ENCODE measurements around the gene BFSP2.
A peak's percentile ranks its signal among the peaks of the same experiment; 100 is the strongest.
"Not testable (repeated sequence)": the region's sequence is repeated elsewhere in the genome, so short reads cannot be mapped to it uniquely, and the experiment has no call there.

Gene BFSP2

DNA sequence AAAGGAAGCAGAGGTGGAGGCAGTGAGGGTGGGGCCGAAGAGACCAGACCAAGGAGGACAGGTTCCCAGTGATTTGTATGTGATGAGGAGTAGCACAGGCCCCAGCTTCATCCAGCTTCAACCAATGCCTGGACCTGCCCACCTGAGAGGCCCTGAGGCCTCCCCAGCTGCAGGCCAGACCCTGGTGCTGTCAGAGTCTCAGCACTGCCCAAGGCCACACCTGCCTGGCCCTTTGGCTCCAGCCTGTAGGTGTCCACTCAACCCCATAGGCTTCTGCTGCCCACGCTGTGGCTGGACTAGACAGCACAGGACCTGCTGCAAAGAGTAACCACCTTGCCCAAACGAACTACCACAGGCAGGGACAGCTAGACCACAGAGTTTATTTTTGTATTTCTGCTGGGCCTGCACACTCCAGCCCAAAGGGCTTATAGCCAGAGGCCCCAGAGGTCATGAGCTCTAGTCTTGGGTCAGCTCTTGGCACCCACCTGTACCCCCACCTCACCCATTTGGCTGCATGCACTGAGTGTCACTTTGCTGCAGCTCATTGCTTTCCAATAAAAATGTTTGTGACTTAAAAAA, 91.7 kb downstream of the BFSP2 start:
- DNase-seq (ENCODE audit: low read depth, low spot score), result no peak
- H3K4me3 ChIP-seq (ENCODE audit: low read depth, low read length), result no peak overlapping the region
- POLR2A ChIA-PET, result no interaction called here
- CTCF ChIA-PET, result interaction anchor here (1.8 kb wide), 1 partner anchor 9 kb away, joined by 5 read pairs; no protein-coding TSS in a partner anchor
- TF ChIP-seq, protein P1, sequence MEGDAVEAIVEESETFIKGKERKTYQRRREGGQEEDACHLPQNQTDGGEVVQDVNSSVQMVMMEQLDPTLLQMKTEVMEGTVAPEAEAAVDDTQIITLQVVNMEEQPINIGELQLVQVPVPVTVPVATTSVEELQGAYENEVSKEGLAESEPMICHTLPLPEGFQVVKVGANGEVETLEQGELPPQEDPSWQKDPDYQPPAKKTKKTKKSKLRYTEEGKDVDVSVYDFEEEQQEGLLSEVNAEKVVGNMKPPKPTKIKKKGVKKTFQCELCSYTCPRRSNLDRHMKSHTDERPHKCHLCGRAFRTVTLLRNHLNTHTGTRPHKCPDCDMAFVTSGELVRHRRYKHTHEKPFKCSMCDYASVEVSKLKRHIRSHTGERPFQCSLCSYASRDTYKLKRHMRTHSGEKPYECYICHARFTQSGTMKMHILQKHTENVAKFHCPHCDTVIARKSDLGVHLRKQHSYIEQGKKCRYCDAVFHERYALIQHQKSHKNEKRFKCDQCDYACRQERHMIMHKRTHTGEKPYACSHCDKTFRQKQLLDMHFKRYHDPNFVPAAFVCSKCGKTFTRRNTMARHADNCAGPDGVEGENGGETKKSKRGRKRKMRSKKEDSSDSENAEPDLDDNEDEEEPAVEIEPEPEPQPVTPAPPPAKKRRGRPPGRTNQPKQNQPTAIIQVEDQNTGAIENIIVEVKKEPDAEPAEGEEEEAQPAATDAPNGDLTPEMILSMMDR (IDR thresholded peaks at IDR 0.05; ENCODE audit: insufficient read depth, low read length, missing control alignments), result no peak

DNA sequence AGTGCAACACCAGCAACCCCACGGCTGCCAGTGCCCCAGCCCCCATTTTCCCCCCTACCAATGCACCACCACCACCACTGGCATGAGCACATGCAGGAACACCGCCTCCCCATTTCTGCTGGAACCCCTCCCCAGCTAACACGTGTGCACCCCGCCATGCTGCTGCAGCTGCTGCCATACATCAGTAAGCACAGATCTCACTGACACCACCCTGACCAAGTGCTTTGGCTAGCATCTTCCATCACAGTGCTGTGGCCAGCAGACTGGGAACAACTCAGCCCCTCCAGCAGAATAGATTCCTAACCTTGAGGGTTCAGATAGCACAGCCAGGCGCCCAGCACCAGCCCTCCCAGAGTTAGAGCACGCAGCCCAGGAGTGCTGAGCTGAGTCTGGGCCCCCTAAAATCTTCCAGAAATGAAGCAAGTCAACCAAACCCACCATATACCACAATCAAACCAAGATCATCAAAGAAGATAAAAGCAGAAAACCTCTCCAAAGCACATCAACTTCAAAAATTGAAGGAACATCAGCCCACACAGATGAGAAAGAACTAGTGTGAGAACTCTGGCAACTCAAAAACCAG, 92.4 kb downstream of the BFSP2 start:
- ChIA-PET CTCF (interaction anchor here (1.8 kb wide), 1 partner anchor 9 kb away, joined by 5 read pairs; no protein-coding TSS in a partner anchor), POLR2A (no interaction called here)
- DNase-seq (ENCODE audit: low read depth, low spot score), result no peak

DNA sequence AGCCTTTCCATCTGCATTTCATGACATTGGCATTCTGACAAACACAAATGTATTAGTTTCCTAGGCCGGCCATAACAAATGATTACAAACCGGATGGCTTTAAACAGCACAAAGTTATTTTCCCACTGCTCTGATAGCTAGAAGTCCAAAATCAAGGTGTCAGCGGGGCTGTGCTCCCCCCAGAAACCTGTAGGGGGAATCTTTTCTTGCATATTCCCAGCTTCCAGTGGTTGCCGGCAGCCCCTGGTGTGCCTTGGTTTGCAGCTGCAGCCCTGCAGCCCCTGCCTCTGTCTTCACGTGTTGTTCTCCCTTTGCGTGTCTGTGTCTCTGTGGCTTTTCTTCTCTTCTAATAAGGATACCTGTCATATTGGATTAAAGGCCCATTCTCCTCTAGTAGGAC, 94.6 kb downstream of the BFSP2 start:
- no peak overlapping the region for H3K4me3 ChIP-seq (ENCODE audit: low read depth, low read length)
- DNase-seq (ENCODE audit: low read depth, low spot score), result no peak
- CTCF ChIA-PET, result interaction anchor here (0.9 to 1.2 kb wide), 4 partner anchors 9 to 84 kb away, joined by 3 to 4 read pairs (median 3); partner anchors contain the start of gene CDV3
- POLR2A ChIA-PET, result no interaction called here
- TF ChIP-seq, protein P1 (IDR thresholded peaks at IDR 0.05; ENCODE audit: insufficient read depth, low read length, missing control alignments), result peak; percentile 39

More for the DNA sequence above, 92.4 kb downstream of the BFSP2 start:
- TF ChIP-seq, protein P1 (IDR thresholded peaks at IDR 0.05; ENCODE audit: insufficient read depth, low read length, missing control alignments), result no peak
- no peak overlapping the region for H3K4me3 ChIP-seq (ENCODE audit: low read depth, low read length)

DNA sequence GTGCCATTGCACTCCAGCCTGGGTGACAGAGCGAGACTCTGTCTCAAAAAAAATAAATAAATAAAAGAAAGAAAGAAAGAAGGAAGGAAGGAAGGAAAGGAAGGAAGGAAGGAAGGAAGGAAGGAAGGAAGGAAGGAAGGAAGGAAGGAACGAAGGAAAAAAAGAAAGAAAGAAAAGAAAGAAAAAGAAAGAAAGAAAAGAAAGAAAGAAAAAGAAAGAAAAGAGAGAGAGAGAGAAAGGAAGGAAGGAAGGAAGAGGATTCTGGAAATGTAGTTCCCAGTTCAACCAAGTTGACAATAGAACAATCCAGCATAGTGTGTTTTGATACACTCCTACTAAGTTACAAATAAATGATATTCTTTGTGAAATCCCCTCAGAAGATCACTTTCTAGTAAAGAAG, 102.7 kb downstream of the BFSP2 start:
- CTCF ChIA-PET; POLR2A ChIA-PET; H3K4me3 ChIP-seq (ENCODE audit: low read depth, low read length); DNase-seq (ENCODE audit: low read depth, low spot score): not testable (repeated sequence)

DNA sequence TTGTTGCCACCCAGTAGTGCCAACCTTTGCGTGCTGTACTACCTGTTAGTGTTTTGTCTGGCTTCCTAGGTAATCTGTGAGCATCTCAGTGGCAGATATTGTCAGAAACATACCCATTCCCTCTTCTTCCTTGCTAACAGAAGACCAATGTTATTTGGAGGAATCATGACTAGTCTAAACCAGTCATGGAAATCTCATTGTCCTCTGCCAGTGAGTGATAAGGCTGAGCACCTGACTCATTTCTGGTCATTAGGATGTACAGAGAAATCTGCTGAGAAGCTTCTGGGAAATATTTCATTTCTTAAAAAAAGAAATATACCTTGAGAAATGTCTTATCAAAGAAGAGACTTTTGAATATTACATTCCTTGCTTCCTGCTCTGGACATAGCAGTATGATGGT, 103.6 kb downstream of the BFSP2 start:
- TF ChIP-seq, protein P1 (IDR thresholded peaks at IDR 0.05; ENCODE audit: insufficient read depth, low read length, missing control alignments), result no peak
- no peak overlapping the region for H3K4me3 ChIP-seq (ENCODE audit: low read depth, low read length)
- POLR2A ChIA-PET, result no interaction called here
- CTCF ChIA-PET, result interaction anchor here (0.6 to 0.7 kb wide), 2 partner anchors 9 to 45 kb away, joined by 3 read pairs; no protein-coding TSS in a partner anchor
- no peak for DNase-seq (ENCODE audit: low read depth, low spot score)

DNA sequence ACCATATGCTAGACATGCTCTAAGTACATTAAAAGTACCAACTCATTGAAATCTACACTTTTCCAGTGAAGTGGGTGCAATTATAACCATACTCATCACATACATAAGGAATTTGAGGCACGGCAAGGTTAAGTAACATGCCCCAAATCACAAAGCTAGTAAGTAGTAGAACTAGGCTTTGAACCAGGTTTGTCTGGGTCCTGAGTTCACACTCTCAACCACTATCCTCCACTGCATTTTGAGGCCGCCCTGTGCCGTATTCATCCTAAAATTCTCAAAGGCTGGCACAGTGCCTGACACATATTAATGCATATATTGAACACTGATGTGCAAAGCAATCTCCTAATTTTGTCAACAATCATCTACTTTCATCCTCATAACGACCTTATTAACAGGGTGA, 104.9 kb downstream of the BFSP2 start:
- DNase-seq (ENCODE audit: low read depth, low spot score), result no peak
- TF ChIP-seq, protein P1 (IDR thresholded peaks at IDR 0.05; ENCODE audit: insufficient read depth, low read length, missing control alignments), result no peak
- CTCF ChIA-PET, result no interaction called here
- H3K4me3 ChIP-seq (ENCODE audit: low read depth, low read length), result no peak overlapping the region
- POLR2A ChIA-PET, result no interaction called here

DNA sequence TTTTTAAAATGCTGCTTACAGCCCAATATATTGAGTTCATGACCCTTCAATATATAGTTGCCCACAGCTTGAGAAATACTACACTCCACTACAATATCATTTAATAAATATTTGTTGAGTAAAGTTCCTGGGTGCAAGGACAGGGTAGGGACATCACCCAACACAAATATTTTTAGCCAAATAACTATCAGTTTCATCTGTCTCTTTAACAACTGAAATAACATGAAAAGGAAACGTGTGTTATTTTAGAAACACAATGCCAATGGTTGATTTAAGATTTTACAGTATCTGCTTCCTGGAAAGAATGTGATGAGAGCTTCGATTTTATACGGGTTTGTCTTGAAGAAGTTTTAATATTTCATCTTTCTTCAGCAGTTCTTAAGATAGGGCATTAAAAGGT, 106.0 kb downstream of the BFSP2 start:
- ChIA-PET POLR2A (no interaction called here), CTCF (interaction anchor here (1.0 kb wide), 1 partner anchor 17 kb away, joined by 4 read pairs; no protein-coding TSS in a partner anchor)
- TF ChIP-seq, protein P1 (IDR thresholded peaks at IDR 0.05; ENCODE audit: insufficient read depth, low read length, missing control alignments), result no peak
- DNase-seq (ENCODE audit: low read depth, low spot score), result no peak
- no peak overlapping the region for H3K4me3 ChIP-seq (ENCODE audit: low read depth, low read length)
